ENCODE data around the gene ARMC9.
"Not testable (repeated sequence)": the region's sequence is repeated elsewhere in the genome, so short reads cannot be mapped to it uniquely, and the experiment has no call there.

Gene ARMC9

DNA sequence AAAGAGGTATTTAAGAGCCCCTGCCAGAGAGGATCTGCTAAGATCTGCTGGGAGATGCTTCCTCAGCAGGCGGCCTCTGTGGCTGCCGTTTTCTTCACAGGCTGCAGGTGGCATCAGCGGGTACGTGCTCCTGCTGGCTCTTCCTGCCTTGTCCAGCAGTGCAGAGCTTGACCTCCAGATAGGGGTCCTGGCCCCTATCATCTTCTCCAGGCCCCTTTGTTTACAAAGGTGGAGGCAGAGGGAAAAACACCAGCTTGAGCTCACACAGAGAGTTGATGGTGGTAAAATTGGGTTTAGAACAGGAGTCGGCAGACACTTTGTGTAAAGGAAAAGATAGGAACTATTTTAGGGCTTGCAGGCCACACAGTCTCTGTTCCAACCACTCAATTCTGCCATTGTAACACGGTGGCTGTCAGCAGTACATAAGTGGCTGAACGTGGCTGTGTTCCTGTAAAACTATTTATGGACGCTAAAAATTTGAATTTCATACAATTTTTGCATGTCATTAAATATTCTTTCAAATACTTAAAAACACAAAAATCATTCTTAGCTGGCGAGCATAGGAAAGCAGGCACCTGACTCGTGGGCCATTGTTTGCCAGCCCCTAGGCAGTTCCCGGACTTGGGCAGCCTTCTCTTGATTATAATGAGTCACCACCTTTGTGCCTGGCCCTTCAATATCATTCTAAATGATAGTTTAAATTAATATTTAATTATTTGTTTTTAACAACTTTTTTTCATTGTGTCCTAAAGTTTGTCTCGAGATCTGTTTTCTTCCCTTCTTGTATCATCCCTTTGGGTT, 98.9 kb downstream of the ARMC9 start:
- POLR2A ChIA-PET = no interaction called here
- CTCF ChIA-PET = interaction anchor here (0.6 to 6.3 kb wide), 41 partner anchors 9 to 213 kb away, joined by 3 to 48 read pairs (median 4); no protein-coding TSS in a partner anchor
- TF ChIP-seq, protein P1, sequence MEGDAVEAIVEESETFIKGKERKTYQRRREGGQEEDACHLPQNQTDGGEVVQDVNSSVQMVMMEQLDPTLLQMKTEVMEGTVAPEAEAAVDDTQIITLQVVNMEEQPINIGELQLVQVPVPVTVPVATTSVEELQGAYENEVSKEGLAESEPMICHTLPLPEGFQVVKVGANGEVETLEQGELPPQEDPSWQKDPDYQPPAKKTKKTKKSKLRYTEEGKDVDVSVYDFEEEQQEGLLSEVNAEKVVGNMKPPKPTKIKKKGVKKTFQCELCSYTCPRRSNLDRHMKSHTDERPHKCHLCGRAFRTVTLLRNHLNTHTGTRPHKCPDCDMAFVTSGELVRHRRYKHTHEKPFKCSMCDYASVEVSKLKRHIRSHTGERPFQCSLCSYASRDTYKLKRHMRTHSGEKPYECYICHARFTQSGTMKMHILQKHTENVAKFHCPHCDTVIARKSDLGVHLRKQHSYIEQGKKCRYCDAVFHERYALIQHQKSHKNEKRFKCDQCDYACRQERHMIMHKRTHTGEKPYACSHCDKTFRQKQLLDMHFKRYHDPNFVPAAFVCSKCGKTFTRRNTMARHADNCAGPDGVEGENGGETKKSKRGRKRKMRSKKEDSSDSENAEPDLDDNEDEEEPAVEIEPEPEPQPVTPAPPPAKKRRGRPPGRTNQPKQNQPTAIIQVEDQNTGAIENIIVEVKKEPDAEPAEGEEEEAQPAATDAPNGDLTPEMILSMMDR (IDR thresholded peaks at IDR 0.05; ENCODE audit: control extremely low read depth, extremely low read depth, low read depth, missing control alignments) = peak; percentile 86
- DNase-seq (ENCODE audit: extremely low spot score) = peak; percentile 85

DNA sequence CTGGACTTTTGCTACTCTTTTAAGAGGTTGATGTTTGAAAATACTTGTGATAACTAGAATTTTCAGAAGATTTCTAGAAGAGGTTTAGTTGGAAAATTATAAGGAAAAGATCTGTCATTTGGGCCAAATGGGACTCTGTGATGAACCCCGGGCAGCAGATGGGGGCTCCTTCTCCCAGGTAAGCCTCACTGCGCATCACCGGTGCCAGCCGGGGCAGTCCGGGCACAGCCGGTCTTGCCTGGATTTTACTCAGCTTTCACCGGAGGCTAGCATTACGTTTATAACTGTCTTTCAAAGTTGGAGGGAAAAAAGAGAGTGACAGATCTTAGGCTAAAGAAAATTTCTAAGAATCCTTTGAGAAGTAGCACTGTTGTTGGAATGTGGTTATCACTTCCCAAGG, 99.7 kb downstream of the ARMC9 start:
- TF ChIP-seq, protein P1 (IDR thresholded peaks at IDR 0.05; ENCODE audit: control extremely low read depth, extremely low read depth, low read depth, missing control alignments) = no peak
- CTCF ChIA-PET = interaction anchor here (1.0 to 6.3 kb wide), 13 partner anchors 8 to 107 kb away, joined by 3 to 48 read pairs (median 10); no protein-coding TSS in a partner anchor
- DNase-seq (ENCODE audit: extremely low spot score) = no peak
- POLR2A ChIA-PET = no interaction called here

DNA sequence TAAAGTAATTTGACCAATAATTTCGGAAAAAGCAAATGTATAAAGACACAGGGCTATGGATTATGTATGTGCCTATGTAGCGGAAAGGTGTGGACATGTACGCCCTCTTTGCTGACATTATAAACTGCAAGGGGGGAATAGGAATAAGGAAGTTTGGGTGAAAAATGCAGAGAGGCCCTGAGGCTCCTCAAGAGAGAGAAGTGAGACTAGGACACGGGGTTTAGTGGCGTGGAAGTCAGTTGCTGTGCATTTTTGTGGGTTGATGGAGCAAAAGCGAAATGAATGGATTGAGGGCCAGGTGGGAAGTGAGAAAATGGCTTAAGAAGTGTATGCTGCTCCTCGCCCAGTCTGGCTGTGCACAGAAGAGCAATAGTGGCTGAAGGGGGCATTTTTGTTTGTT, 100.8 kb downstream of the ARMC9 start:
- DNase-seq (ENCODE audit: extremely low spot score) = peak; percentile 53
- TF ChIP-seq, protein P1 (IDR thresholded peaks at IDR 0.05; ENCODE audit: control extremely low read depth, extremely low read depth, low read depth, missing control alignments) = no peak

DNA sequence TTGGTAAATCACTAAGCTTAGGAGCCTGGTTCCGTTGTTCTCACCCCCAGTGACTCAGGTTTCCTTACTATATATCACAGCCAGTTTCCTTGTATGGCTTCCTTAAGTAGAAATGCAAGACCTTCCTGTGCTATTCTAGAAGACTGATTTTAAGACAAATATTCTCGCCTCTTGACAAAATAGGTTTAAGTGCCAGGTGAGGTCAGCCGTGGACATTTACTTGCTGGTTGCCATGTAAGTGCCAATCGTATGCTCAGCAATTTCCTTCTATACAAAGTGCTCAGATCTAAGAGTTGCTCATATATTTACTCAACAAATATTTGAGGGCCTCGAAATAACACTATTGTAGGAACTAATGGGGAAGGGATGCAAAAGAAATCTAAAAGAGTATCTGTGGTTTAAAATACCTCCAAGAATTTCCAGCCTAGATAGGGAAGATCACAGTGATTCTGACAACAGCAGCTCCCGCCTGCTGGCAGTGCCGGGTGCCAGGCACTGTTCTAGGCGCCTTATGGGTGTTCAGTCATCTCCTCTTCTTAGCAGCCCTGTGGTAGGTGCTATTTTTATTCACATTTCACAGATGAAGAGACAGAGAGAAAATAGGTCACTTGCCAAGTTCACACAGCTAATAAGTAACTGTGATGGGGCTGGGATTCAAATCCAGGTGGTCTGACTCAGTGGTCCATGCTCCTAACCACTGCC, 101.7 kb downstream of the ARMC9 start:
- POLR2A ChIA-PET = no interaction called here
- DNase-seq (ENCODE audit: extremely low spot score) = no peak
- CTCF ChIA-PET = interaction anchor here (1.0 to 6.3 kb wide), 6 partner anchors 8 to 149 kb away, joined by 3 to 48 read pairs (median 4); no protein-coding TSS in a partner anchor
- TF ChIP-seq, protein P1 (IDR thresholded peaks at IDR 0.05; ENCODE audit: control extremely low read depth, extremely low read depth, low read depth, missing control alignments) = no peak

More for the DNA sequence above, 100.8 kb downstream of the ARMC9 start:
- POLR2A ChIA-PET = no interaction called here
- CTCF ChIA-PET = interaction anchor here (0.9 to 6.3 kb wide), 7 partner anchors 9 to 113 kb away, joined by 3 to 48 read pairs (median 4); no protein-coding TSS in a partner anchor

DNA sequence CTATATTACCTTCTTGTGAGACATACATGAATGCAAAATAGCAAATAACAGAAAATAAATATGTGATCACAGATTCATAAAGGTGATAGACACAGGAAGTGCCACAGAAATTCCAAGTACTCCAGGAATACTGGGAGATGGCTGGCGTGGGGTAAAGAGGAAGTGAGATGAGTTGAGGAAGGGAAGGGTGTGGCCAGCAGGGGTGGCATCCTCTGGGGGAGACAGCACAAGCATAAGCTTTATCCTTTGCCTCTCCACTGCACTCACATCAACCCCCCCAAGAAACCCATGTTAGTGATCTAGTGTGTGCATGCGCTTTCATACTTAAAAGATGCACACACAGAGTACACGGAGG, 102.3 kb downstream of the ARMC9 start:
- DNase-seq (ENCODE audit: extremely low spot score) = no peak
- TF ChIP-seq, protein P1 (IDR thresholded peaks at IDR 0.05; ENCODE audit: control extremely low read depth, extremely low read depth, low read depth, missing control alignments) = no peak
- ChIA-PET CTCF (interaction anchor here (2.2 to 6.3 kb wide), 3 partner anchors 14 to 149 kb away, joined by 4 to 48 read pairs (median 46); no protein-coding TSS in a partner anchor), POLR2A (no interaction called here)

DNA sequence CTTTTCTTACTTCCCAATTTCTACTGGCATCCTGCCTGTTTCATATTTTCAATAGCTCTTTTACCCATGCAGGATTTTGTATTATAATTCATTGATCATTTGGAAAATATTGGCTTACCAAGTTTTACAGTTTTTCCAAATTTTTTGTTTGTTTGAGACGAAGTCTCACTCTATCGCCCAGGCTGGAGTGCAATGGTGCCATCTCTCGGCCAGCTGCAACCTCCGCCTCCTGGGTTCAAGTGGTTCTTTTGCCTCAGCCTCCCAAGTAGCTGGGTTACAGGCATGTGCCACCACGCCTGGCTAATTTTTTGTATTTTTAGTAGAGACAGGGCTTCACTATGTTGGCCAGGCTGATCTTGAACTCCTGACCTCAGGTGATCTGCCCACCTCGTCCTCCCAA, 105.8 kb downstream of the ARMC9 start:
- CTCF ChIA-PET = interaction anchor here (1.3 to 2.1 kb wide), 2 partner anchors 9 to 76 kb away, joined by 4 to 6 read pairs; no protein-coding TSS in a partner anchor
- DNase-seq (ENCODE audit: extremely low spot score); POLR2A ChIA-PET: not testable (repeated sequence)

Measured in GM10248 (cell line).